A673 (cell line): ENCODE results near the gene PDE6B.

Source experiments
- EZH2 ChIP-seq: fragments of 200-600 bp; sonication (generic); IDR thresholded peaks from 2 replicates; pipeline ENCODE4 v1.6.1; 2017; ENCODE audit warnings: borderline replicate concordance, low read depth, mild to moderate bottlenecking, mixed read lengths, antibody characterized with exemption, low read length; ENCODE audit not compliant: poor library complexity, severe bottlenecking
- TF ChIP-seq, protein P1 (sequence below): fragments of 300-800, 200-600 bp; sonication (generic); conservative IDR thresholded peaks from 2 replicates; pipeline ENCODE4 v1.5.1; 2017; ENCODE audit warnings: low read depth, mild to moderate bottlenecking, antibody characterized with exemption, low read length, moderate library complexity, mixed read lengths

DNA sequence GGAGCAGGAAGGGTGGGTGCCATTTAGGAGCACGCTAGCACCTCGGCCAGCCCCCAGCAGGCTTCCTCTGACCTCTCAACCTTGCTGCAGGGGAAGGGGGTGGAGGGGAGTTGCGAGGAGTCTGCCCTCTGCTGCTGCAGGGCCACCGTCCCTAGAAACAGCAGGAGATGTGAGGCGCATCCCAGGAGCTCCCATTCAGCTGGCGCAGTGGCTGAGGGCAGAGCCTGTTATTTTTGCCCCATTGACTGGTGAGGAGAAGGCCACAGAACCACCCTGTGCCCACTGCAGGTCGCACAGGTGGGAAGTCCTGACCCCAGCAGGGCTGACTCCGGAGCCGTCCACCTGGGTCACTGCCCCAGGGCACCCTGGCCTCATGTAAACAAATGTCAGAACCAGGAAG, 8.0 kb downstream of the PDE6B start:
- no peak for TF ChIP-seq EZH2
- TF ChIP-seq, protein P1, sequence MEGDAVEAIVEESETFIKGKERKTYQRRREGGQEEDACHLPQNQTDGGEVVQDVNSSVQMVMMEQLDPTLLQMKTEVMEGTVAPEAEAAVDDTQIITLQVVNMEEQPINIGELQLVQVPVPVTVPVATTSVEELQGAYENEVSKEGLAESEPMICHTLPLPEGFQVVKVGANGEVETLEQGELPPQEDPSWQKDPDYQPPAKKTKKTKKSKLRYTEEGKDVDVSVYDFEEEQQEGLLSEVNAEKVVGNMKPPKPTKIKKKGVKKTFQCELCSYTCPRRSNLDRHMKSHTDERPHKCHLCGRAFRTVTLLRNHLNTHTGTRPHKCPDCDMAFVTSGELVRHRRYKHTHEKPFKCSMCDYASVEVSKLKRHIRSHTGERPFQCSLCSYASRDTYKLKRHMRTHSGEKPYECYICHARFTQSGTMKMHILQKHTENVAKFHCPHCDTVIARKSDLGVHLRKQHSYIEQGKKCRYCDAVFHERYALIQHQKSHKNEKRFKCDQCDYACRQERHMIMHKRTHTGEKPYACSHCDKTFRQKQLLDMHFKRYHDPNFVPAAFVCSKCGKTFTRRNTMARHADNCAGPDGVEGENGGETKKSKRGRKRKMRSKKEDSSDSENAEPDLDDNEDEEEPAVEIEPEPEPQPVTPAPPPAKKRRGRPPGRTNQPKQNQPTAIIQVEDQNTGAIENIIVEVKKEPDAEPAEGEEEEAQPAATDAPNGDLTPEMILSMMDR, result no peak
